ENCODE results near the gene RAB44.

DNA sequence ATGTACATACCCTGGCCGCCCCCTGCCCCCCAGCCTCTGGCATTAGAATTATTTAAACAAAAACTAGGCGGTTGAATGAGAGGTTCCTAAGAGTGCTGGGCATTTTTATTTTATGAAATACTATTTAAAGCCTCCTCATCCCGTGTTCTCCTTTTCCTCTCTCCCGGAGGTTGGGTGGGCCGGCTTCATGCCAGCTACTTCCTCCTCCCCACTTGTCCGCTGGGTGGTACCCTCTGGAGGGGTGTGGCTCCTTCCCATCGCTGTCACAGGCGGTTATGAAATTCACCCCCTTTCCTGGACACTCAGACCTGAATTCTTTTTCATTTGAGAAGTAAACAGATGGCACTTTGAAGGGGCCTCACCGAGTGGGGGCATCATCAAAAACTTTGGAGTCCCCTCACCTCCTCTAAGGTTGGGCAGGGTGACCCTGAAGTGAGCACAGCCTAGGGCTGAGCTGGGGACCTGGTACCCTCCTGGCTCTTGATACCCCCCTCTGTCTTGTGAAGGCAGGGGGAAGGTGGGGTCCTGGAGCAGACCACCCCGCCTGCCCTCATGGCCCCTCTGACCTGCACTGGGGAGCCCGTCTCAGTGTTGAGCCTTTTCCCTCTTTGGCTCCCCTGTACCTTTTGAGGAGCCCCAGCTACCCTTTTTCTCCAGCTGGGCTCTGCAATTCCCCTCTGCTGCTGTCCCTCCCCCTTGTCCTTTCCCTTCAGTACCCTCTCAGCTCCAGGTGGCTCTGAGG lies 11.5 kb upstream of the RAB44 start:
- TF ChIP-seq, protein P1, sequence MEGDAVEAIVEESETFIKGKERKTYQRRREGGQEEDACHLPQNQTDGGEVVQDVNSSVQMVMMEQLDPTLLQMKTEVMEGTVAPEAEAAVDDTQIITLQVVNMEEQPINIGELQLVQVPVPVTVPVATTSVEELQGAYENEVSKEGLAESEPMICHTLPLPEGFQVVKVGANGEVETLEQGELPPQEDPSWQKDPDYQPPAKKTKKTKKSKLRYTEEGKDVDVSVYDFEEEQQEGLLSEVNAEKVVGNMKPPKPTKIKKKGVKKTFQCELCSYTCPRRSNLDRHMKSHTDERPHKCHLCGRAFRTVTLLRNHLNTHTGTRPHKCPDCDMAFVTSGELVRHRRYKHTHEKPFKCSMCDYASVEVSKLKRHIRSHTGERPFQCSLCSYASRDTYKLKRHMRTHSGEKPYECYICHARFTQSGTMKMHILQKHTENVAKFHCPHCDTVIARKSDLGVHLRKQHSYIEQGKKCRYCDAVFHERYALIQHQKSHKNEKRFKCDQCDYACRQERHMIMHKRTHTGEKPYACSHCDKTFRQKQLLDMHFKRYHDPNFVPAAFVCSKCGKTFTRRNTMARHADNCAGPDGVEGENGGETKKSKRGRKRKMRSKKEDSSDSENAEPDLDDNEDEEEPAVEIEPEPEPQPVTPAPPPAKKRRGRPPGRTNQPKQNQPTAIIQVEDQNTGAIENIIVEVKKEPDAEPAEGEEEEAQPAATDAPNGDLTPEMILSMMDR (IDR thresholded peaks at IDR 0.05): no peak
- no peak for TF ChIP-seq POLR2A (IDR thresholded peaks at IDR 0.05)

Data from right lobe of liver (tissue), 4 donors.